HG02642 (cell line): ENCODE measurements around the gene FANCI.

Experiments
- ATAC-seq: cut with Tn5 transposase; IDR thresholded peaks from one replicate; pipeline ENCODE4 v1.9.1; 2021; ENCODE audit warnings: mild to moderate bottlenecking; ENCODE audit not compliant: unreplicated experiment, poor library complexity

Gene FANCI

GRCh38 chr15:89356634-89357298 lies 113.0 kb downstream of the FANCI start:
- no peak for ATAC-seq

- peak; percentile 8 for ATAC-seq
Measured at GRCh38 chr15:89358435-89358754, 114.6 kb downstream of the FANCI start.

- ATAC-seq = peak; percentile 88
Measured at GRCh38 chr15:89358755-89359439, 115.1 kb downstream of the FANCI start.

GRCh38 chr15:89359471-89360293 lies 115.9 kb downstream of the FANCI start:
- ATAC-seq = no peak

- ATAC-seq = no peak
Measured at GRCh38 chr15:89360294-89360971, 116.7 kb downstream of the FANCI start.

- ATAC-seq = no peak
Measured at GRCh38 chr15:89361451-89362202, 117.8 kb downstream of the FANCI start.

GRCh38 chr15:89362203-89363101 lies 118.7 kb downstream of the FANCI start:
- ATAC-seq = no peak

GRCh38 chr15:89363133-89363532 lies 119.4 kb downstream of the FANCI start:
- ATAC-seq = no peak

GRCh38 chr15:89363770-89364169 lies 120.0 kb downstream of the FANCI start:
- no peak for ATAC-seq

- no peak for ATAC-seq
Measured at GRCh38 chr15:89364341-89364740, 120.6 kb downstream of the FANCI start.

- ATAC-seq = no peak
Measured at GRCh38 chr15:89364741-89365450, 121.1 kb downstream of the FANCI start.

- ATAC-seq = no peak
Measured at GRCh38 chr15:89365462-89366065, 121.8 kb downstream of the FANCI start.
